KBM-7 (cell line): ENCODE results near the gene ZCCHC4.

ENCODE experiments used
- DNase-seq: peaks from one replicate; pipeline ENCODE4 v3.0.0-alpha.2; 2015
- in situ Hi-C: fragments of 300-500 bp; cut with MboI; formaldehyde crosslinking; loops from 2 replicates; pipeline ENCODE4 v1.14.3; 2020; ENCODE audit warnings: low sequenced_read_pairs, low pct_unique_long_range_greater_than_20kb, mixed read lengths

The ZCCHC4 gene, protein sequence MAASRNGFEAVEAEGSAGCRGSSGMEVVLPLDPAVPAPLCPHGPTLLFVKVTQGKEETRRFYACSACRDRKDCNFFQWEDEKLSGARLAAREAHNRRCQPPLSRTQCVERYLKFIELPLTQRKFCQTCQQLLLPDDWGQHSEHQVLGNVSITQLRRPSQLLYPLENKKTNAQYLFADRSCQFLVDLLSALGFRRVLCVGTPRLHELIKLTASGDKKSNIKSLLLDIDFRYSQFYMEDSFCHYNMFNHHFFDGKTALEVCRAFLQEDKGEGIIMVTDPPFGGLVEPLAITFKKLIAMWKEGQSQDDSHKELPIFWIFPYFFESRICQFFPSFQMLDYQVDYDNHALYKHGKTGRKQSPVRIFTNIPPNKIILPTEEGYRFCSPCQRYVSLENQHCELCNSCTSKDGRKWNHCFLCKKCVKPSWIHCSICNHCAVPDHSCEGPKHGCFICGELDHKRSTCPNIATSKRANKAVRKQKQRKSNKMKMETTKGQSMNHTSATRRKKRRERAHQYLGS

GRCh38 chr4:25312496-25313200, at the start of gene ZCCHC4:
TSS of gene ZCCHC4 (plus strand) at chr4:25312774. CDS start at chr4:25312810, 36 bp downstream.
- in situ Hi-C loops: no loop called here
- peak; percentile 94 for DNase-seq

GRCh38 chr4:25271866-25272265, 40.7 kb upstream of the ZCCHC4 start:
- in situ Hi-C loops: no loop called here
- DNase-seq: no peak

- no peak for DNase-seq
- in situ Hi-C loops: no loop called here
Observed at GRCh38 chr4:25280210-25280609, 32.4 kb upstream of the ZCCHC4 start.

DNA sequence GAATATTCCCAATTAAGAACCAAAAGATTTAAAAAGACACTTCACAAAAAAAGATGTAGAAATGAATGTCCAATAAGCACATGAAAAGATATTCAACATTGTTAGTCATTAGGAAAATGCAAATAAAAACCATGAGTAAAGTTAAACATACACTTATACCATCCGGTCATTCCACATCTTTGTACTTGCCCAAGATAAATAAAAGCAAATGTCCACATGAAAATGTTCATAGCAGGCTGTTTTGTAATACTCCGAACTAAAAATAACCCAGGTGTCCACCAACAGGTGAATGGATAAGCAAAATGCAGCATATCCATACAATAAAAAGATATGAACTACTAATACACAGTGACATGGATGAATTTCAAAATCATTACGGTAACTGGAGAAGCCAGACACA, 28.6 kb upstream of the ZCCHC4 start:
- in situ Hi-C loops: no loop called here

GRCh38 chr4:25284466-25284865, 28.1 kb upstream of the ZCCHC4 start:
- DNase-seq: no peak
- in situ Hi-C loops: no loop called here

More for the DNA sequence above, 28.6 kb upstream of the ZCCHC4 start:
- DNase-seq: no peak

- DNase-seq: no peak
- in situ Hi-C loops: no loop called here
Observed at GRCh38 chr4:25290490-25291067, 22.0 kb upstream of the ZCCHC4 start.

- DNase-seq: no peak
- in situ Hi-C loops: no loop called here
Observed at GRCh38 chr4:25291158-25291733, 21.3 kb upstream of the ZCCHC4 start.

- in situ Hi-C loops: no loop called here
- DNase-seq: no peak
Observed at GRCh38 chr4:25297528-25298242, 14.9 kb upstream of the ZCCHC4 start.

GRCh38 chr4:25299476-25300203, 12.9 kb upstream of the ZCCHC4 start:
- DNase-seq: no peak
- in situ Hi-C loops: no loop called here

GRCh38 chr4:25301471-25301870, 11.1 kb upstream of the ZCCHC4 start:
- in situ Hi-C loops: no loop called here
- no peak for DNase-seq

- no peak for DNase-seq
- in situ Hi-C loops: no loop called here
Observed at GRCh38 chr4:25302626-25303025, 9.9 kb upstream of the ZCCHC4 start.

DNA sequence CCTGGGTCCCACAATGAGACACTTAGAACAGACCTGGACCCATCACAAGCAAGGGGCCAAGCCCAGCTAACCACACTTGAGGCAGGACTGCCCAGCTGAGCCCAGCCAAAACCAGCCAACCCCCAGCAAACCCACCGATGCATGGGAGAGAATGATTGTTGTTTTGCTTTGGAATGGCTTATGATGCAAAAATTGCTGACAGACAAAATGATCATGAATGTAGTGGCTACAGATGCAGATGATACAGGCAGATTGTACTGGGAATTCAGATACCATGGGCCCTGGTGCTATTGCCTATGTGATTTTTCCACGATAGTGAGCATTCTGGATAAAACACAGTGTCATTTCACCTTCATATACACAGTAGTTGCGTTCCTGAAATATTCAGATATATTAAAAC, 9.0 kb upstream of the ZCCHC4 start:
- DNase-seq: no peak
- in situ Hi-C loops: no loop called here

DNA sequence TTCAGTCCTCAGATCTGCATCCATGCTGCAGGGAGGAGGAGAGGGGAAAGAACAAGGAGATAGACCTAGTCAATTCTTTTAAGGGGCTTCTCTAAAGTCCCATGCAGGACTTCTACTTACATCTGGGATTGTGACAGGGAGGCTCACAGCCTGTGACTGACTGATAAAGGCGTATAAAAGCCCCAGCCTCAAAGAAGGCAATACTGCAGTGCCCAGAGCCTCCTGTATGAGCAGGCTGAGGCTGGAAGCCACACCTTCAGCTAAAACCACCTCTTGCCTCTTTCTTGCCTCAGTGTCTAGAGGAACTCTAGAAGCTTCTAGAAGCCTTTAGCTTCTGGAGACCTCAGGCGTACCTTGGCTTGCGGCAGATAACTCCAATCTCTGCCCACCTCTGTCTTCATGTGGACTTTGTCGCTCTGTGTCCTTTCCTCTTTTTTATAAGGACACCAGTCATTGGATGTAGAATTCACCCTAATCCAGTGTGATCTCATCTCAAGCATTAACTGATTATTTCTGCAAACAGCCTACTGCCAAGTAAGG, 6.0 kb upstream of the ZCCHC4 start:
- in situ Hi-C loops: no loop called here
- DNase-seq: no peak

- DNase-seq: no peak
- in situ Hi-C loops: no loop called here
Observed at GRCh38 chr4:25307596-25307995, 5.0 kb upstream of the ZCCHC4 start.

- in situ Hi-C loops: no loop called here
- DNase-seq: no peak
Observed at GRCh38 chr4:25308306-25308705, 4.3 kb upstream of the ZCCHC4 start.

GRCh38 chr4:25308761-25309160, 3.8 kb upstream of the ZCCHC4 start:
- in situ Hi-C loops: no loop called here
- no peak for DNase-seq

GRCh38 chr4:25310066-25310802, 2.3 kb upstream of the ZCCHC4 start:
- peak; percentile 60 for DNase-seq
- in situ Hi-C loops: no loop called here

DNA sequence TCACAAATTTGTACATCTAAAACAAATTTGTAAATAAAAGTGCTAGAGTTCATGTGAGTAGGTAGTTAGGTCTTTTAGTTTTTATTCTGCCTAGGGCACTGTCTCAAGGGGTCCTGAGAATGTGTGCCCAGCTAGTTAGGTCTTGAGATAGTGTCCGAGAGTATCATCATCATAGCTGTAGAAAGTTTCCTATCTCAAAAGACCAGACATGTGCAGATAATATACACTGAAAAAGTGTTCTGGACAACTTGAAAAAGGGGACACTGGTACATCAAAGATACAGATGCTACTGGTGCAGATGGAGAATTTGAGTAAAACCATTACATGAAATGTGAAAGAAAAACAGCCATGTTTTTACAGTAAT, 1.8 kb upstream of the ZCCHC4 start:
- in situ Hi-C loops: no loop called here
- no peak for DNase-seq
